WTC11 (cell line): Measurements from ENCODE around the gene CNPY4.

Source experiments
- TF ChIP-seq, protein P1 (sequence below): sonication (generic); formaldehyde crosslinking; IDR thresholded peaks from 2 replicates; pipeline ENCODE4 v1.8.0; 2022; ENCODE audit warnings: mild to moderate bottlenecking, missing genetic modification reagents
- TF ChIP-seq, protein P2 (sequence below): fragments of 200-600 bp; IDR thresholded peaks from 2 replicates; pipeline ENCODE4 v1.8.0; 2022; ENCODE audit warnings: antibody characterized with exemption
- TF ChIP-seq, protein P3 (sequence below): sonication (generic); formaldehyde crosslinking; IDR thresholded peaks from 2 replicates; pipeline ENCODE4 v1.8.0; 2023; ENCODE audit warnings: missing genetic modification reagents, mild to moderate bottlenecking, borderline replicate concordance
- TF ChIP-seq, protein P4 (sequence below): sonication (generic); formaldehyde crosslinking; IDR thresholded peaks from 2 replicates; pipeline ENCODE4 v1.8.0; 2023; ENCODE audit warnings: mild to moderate bottlenecking, missing genetic modification reagents

DNA sequence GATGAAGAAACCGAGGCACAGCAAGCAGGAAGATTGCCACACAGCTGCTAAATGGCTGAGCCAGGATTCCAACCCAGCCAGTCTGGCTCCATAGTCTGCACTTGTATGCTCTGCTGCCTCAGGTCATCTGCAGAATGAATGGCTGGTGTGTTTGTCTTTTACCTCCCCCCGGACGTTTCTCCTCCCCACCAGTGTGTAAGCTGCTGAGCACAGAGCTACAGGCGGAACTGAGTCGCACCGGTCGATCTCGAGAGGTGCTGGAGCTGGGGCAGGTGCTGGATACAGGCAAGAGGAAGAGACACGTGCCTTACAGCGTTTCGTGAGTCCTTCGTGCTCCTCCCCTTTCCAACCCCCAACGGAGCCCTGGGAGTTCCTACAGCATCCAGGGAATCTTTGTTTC, 2.6 kb downstream of the CNPY4 start:
- TF ChIP-seq, protein P1, sequence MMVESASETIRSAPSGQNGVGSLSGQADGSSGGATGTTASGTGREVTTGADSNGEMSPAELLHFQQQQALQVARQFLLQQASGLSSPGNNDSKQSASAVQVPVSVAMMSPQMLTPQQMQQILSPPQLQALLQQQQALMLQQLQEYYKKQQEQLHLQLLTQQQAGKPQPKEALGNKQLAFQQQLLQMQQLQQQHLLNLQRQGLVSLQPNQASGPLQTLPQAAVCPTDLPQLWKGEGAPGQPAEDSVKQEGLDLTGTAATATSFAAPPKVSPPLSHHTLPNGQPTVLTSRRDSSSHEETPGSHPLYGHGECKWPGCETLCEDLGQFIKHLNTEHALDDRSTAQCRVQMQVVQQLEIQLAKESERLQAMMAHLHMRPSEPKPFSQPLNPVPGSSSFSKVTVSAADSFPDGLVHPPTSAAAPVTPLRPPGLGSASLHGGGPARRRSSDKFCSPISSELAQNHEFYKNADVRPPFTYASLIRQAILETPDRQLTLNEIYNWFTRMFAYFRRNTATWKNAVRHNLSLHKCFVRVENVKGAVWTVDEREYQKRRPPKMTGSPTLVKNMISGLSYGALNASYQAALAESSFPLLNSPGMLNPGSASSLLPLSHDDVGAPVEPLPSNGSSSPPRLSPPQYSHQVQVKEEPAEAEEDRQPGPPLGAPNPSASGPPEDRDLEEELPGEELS: no peak
- TF ChIP-seq, protein P2, sequence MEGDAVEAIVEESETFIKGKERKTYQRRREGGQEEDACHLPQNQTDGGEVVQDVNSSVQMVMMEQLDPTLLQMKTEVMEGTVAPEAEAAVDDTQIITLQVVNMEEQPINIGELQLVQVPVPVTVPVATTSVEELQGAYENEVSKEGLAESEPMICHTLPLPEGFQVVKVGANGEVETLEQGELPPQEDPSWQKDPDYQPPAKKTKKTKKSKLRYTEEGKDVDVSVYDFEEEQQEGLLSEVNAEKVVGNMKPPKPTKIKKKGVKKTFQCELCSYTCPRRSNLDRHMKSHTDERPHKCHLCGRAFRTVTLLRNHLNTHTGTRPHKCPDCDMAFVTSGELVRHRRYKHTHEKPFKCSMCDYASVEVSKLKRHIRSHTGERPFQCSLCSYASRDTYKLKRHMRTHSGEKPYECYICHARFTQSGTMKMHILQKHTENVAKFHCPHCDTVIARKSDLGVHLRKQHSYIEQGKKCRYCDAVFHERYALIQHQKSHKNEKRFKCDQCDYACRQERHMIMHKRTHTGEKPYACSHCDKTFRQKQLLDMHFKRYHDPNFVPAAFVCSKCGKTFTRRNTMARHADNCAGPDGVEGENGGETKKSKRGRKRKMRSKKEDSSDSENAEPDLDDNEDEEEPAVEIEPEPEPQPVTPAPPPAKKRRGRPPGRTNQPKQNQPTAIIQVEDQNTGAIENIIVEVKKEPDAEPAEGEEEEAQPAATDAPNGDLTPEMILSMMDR: no peak
- TF ChIP-seq, protein P3, sequence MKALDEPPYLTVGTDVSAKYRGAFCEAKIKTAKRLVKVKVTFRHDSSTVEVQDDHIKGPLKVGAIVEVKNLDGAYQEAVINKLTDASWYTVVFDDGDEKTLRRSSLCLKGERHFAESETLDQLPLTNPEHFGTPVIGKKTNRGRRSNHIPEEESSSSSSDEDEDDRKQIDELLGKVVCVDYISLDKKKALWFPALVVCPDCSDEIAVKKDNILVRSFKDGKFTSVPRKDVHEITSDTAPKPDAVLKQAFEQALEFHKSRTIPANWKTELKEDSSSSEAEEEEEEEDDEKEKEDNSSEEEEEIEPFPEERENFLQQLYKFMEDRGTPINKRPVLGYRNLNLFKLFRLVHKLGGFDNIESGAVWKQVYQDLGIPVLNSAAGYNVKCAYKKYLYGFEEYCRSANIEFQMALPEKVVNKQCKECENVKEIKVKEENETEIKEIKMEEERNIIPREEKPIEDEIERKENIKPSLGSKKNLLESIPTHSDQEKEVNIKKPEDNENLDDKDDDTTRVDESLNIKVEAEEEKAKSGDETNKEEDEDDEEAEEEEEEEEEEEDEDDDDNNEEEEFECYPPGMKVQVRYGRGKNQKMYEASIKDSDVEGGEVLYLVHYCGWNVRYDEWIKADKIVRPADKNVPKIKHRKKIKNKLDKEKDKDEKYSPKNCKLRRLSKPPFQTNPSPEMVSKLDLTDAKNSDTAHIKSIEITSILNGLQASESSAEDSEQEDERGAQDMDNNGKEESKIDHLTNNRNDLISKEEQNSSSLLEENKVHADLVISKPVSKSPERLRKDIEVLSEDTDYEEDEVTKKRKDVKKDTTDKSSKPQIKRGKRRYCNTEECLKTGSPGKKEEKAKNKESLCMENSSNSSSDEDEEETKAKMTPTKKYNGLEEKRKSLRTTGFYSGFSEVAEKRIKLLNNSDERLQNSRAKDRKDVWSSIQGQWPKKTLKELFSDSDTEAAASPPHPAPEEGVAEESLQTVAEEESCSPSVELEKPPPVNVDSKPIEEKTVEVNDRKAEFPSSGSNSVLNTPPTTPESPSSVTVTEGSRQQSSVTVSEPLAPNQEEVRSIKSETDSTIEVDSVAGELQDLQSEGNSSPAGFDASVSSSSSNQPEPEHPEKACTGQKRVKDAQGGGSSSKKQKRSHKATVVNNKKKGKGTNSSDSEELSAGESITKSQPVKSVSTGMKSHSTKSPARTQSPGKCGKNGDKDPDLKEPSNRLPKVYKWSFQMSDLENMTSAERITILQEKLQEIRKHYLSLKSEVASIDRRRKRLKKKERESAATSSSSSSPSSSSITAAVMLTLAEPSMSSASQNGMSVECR (CRISPR knock-in tag): no peak
- TF ChIP-seq, protein P4, sequence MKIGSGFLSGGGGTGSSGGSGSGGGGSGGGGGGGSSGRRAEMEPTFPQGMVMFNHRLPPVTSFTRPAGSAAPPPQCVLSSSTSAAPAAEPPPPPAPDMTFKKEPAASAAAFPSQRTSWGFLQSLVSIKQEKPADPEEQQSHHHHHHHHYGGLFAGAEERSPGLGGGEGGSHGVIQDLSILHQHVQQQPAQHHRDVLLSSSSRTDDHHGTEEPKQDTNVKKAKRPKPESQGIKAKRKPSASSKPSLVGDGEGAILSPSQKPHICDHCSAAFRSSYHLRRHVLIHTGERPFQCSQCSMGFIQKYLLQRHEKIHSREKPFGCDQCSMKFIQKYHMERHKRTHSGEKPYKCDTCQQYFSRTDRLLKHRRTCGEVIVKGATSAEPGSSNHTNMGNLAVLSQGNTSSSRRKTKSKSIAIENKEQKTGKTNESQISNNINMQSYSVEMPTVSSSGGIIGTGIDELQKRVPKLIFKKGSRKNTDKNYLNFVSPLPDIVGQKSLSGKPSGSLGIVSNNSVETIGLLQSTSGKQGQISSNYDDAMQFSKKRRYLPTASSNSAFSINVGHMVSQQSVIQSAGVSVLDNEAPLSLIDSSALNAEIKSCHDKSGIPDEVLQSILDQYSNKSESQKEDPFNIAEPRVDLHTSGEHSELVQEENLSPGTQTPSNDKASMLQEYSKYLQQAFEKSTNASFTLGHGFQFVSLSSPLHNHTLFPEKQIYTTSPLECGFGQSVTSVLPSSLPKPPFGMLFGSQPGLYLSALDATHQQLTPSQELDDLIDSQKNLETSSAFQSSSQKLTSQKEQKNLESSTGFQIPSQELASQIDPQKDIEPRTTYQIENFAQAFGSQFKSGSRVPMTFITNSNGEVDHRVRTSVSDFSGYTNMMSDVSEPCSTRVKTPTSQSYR (CRISPR knock-in tag): no peak
